ENCODE measurements around the gene UQCRQ.

The UQCRQ gene

DNA sequence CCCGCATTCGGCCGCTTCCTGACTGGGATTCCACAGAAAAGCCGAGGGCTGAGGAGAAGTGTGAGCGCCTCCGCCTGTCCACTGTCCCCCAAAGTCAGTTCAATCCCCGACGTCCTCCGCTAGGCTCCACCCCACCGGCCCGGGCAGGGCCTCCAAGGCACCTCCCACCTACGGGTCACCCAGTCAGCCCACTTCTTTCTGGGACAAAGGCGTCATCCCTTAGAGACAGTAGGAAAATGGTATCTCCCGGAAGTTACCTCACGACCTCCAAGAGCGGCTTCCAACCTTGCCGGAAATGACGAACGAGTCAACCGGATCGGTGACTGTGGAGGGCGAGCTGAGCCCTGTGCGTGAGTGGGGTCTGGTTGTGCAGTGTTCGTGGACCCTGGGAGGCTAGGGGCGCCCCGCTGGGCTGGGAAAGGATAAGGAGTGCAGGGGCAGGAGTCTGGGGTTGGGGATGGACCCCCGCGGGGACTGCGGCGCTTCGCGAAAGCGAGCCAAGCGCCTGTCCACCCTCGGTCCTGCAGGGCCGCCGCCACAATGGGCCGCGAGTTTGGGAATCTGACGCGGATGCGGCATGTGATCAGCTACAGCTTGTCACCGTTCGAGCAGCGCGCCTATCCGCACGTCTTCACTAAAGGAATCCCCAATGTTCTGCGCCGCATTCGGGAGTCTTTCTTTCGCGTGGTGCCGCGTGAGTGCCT, at the start of gene UQCRQ, which contains the start of gene GDF9:
Gene UQCRQ (plus strand): TSS at position 301 of the 704 bp plus-strand sequence. CDS start 240 bp downstream, at position 541.
Gene GDF9 (minus strand): TSS at position 128 of the 704 bp plus-strand sequence. CDS start 1,936 bp downstream, outside the sequence.
- peak; percentile 100 for DNase-seq (ENCODE audit: low read depth)

DNA sequence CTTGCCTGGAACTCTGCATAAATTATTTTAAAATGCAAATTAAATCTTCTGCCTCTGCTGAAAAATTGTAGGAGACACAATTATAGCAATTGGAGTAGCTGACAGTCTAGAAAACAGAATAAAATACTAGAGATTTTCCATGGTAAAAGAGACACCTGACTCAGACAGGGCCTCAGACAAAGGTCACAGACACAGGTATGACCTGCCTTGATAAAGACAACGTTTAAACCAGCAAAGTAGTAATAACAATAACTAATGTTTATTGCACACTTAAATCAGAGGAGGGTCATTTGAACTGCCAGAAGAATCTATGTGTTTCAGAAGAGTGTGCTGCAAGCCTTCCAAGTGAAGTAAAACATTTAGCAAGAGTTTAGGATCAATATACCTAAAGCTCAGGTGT, 49.4 kb upstream of the UQCRQ start:
- DNase-seq (ENCODE audit: low read depth), result no peak

DNA sequence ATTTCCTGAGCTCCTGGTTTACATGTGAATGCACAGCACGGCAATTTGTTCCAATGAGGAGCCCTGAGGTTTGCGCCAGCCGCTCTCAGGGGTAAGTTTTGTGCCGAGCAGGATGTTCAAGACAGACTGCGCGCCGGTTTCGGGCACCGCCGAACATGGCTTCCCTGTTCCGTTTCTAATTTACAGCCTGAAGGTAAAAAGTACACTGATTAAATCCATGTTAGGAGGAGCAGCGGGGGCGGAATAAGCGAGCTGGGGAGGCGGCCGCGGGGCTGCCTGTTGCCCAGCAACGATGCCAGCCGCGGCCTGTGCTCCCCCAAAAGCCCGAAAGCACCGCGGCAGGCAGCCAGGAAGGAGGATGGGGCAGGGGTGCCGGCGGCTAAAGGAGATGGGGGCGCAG, 47.0 kb upstream of the UQCRQ start:
- DNase-seq (ENCODE audit: low read depth), result no peak

DNA sequence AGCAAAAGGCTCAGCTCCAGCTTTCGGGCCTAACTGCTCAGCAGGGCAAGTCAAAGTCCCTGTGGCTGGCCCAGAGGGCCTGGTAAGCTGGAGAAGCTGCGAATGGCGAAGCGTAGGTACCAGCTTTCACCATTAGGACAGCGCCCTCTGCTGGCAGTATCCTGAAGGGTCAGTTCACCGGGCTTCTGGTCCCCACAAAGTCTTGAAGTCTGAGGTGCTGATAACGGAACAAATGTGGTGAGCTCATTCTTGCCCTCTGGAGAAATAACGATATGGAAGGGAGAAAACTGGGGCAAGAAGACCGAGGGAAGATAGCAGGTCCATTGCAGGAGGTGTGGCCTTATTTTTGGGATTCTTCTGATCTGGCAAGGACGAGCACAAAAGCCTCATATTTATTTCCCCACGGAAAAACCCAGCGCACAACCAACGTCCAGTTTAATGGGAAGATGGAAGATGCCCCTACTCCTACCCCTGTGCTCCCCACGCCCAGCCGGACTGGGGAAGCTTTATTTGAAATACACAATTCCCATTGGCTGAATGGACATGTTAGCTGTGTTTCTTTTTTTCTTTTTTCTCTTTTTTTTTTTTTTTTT, 46.2 kb upstream of the UQCRQ start:
- peak; percentile 90 for DNase-seq (ENCODE audit: low read depth)

DNA sequence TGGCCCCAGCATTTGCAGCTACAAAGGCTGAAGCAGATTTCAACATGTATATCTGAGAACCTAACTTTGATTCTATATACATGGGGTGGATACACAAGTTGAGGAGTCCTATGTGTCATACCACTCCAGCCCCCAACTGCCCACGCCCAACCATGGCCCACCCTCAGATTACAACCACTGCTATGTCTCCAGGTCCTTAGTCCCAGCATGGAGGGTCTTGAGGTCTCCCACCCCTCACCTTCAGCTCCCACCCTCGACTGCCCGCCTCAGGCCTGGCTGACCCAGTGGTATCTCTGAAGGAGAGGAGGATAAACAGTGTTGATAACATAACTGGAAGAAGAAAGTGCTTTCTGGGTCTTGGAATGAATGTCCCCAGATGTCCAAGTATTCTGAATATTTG, 45.1 kb upstream of the UQCRQ start:
- no peak for DNase-seq (ENCODE audit: low read depth)

DNA sequence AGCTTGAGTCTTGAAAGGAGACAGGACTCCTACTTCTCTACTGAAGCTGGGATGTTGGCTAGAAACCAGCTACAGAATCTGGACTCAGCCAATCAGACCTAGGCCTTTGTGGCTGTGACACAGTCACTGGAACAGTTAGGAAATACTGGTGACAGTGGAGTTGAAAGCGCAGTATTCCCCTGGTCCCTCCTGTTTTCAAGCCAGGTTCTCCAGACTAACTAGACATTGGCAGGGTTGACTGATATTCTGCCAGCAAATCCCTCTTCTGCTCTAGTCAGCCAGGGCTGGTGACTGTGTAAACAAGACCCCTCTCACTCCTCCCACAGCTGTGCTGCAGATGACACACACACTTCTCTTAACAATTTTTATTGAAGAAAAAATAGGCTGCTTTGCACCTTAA, 44.7 kb upstream of the UQCRQ start:
- peak; percentile 41 for DNase-seq (ENCODE audit: low read depth)

DNA sequence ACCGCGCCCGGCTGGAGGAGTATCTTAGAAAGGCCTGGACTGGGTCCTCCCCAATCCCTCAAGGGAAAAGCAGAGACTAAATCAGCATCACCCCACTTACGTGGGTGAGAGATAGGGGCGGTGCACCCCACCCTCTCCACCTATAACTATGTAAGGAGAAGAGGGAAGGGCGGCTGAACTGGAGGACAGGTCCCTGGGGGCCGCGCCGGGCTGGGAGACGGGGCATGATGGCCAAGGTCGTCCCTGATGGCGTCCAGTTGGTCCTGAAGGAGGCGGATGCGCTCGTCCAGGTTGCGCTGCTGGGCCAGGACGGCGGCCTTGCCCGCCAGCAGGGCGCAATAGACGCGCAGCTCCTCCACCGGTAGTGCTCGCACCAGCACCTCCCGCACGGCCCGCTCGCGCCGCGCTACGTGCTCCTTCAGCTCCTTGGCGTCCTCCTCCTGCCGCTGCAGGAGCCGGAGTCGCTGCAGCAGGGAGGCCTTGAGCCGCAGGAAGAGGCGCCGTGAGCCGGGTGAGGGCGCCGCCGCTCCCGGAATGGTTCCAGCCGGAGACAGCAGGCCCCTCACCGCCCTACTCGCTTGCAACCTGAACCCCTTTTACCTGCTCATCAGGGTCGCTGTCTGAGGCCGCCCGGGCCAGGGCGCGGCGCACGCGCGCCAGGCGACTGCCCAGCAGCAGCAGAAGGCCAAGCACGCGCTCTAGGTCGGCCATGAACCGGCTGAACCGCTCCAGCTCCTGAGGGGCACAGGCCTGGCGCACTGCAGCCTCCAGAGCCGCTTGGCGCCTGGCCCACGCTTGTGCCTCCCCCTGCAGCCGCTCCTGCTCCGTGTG, 43.6 kb upstream of the UQCRQ start:
- no peak for DNase-seq (ENCODE audit: low read depth)

DNA sequence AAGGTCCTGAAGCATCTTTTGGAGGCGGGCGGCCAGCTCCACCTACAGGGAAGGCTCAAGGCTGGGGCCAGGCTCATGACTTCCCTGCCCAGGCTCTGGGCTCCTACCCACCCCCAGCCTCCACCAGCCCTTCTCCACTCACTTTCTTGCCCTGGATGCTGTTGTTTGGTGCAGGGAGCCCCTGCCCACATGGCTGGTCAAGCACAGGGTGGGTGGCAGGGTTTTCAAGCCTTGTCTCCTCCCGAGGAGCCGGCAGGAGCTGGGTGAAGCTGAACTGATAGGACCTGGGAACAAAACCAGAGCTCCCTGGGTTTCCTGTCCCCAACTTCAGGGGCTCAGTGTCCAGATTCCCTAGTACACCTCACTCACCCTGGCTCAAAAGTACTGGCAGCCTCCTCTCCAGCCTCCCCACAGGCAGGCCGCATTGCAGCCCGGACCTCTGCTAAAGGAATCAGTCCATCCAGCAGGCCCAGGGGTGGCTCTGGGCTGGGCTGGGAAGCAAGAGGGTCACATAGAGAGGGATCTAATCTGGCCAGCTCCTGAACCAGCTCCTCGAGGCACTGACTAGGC, 42.9 kb upstream of the UQCRQ start:
- DNase-seq (ENCODE audit: low read depth), result no peak

DNA sequence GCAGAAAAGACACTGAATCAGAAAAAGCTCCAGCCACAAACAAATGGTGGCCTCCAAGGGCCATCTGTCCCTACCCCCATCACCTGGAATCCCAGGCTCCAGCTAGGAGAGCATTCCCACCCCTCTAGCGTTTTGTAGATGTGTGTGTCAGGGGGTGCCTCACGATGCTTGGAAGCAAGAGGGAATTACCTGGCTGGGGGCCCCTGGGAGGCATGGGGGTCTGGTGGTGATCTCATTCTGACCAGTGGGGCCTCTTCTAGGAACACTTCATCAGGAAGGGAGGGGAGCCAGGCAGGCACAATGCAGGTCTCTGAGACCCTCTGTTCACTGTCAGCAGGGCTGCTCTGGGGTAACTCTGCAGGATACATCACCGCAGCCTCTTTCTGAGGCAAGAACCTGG, 42.0 kb upstream of the UQCRQ start:
- no peak for DNase-seq (ENCODE audit: low read depth)

DNA sequence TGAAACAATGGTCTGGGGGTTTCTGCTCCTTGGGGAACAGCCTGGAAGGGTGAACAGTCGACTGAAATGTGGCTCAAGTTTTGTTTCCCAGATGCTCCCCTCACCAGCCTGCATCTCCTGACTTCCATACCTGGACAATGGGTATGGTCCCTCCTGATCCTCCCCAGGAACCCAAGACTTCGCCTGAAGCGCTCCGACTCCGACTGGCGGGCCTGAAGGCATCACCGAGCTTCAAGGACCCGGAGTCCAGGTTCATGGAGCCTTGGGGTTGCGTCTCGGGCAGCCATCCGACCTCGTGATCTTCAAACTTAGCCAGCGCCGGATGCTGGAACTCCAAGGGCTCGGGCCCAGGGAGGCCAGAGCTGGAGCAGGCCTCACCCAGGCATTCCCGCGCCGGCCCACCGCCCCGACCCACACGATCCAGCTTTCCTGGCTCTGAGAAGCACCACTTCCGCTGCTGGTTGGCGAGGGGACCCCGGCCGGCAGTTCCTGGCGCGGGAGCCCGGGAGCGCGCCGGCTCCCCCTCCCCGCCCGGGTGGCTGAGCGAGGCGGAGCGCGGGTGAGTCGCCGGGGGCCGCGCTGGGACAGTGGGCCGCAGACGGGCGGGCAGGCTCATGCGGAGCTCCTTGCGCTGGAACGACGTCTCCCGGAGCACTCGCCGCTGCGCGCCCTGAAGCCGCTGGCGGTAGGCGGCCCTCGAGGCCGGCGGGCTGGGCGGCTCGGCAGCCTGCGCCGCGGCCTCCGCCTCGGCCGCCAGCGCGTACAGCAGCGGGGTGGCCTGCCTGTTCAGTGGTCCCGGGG, 41.2 kb upstream of the UQCRQ start:
- no peak for DNase-seq (ENCODE audit: low read depth)

DNA sequence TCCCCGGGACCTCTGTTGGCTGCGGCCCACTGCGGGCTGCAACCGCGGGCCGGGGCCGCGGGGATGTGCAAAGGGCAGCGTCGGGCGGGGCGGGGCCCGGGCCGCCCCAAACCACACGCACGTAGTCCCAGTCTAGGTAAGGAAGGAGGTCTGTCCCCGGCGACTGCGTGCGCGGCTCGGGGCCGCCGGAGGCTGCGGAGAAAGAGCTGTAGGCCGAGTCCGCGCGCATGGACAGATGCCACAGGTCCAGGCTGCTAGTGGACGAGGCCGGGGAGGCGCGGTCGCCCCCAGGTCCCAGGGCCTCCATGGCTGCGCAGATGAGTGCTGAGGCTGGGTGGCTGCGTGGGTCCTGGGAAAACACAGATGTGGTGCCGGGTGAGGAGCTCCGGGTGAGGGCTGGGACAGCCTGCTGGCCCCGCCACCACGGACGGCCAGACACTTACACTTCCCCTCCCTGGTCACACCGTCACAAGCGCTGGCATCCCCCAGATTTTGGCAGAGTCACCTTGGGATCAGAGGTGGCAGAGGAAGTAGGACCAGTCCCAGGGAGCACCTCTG, 40.5 kb upstream of the UQCRQ start:
- no peak for DNase-seq (ENCODE audit: low read depth)

DNA sequence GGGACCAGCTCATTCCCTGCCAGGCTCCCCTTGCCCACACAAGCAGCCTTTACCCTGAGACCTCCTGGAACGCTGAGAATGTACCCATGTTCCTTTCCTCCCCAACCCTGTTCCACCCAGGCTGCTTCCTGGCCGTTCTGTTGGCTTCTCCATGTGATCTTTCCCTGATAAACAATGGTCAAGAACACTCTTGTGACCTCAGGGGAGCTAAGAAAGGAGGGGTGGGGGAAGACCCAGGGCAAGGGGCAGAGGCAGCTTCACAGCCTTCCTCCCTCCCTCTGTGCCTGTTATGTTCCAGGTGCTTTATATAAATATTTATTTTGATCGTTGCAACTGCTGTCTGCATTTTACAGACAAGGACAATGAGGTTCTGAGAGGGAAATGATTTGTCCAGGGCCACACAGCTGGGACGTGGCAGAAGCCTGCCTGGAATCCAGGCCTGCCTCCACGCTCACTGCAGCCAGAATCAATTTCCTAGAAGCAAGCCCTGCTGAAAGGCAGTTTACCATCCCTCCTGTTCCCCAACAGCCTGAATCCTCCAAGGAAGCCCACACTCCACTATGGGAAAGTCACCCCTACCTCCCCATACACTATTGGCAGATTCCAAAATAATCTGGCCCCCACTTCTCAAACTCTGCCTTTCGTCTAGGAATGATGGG, 39.9 kb upstream of the UQCRQ start:
- no peak for DNase-seq (ENCODE audit: low read depth)

DNA sequence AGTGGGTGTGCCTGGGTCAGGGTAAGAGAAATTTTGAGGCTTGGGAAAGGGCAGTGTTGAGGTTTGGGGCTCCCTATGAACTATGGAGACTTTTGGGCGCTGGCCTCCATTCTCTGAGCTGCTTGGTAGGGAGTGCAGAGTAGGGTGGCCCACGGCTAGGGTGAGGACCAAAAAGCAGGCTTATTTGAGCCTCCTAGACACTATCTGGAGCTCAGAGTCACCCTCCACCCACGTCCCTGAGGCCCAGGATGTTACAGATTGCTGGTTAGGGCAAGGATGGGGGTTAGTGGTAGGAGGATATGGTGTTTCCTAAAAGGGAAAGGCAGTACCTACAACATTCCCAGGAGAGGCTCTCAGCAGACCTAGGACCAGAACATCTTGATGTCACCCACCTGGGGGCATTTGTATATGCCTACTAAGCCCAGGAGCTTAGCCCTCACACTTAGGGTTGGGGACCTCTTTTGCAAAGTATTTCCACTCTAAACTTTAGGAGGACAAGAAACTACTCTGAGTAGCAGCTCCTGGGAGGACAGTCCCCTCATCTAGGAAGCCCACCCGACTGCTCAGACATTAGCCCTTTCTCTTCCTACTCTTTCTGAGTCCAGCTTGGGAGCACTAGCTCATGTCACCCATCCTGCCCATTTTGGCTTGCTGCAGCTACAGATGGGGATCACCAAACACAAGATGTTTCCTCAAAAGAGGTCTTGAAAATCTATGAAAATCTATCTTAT, 38.3 kb upstream of the UQCRQ start:
- no peak for DNase-seq (ENCODE audit: low read depth)

DNA sequence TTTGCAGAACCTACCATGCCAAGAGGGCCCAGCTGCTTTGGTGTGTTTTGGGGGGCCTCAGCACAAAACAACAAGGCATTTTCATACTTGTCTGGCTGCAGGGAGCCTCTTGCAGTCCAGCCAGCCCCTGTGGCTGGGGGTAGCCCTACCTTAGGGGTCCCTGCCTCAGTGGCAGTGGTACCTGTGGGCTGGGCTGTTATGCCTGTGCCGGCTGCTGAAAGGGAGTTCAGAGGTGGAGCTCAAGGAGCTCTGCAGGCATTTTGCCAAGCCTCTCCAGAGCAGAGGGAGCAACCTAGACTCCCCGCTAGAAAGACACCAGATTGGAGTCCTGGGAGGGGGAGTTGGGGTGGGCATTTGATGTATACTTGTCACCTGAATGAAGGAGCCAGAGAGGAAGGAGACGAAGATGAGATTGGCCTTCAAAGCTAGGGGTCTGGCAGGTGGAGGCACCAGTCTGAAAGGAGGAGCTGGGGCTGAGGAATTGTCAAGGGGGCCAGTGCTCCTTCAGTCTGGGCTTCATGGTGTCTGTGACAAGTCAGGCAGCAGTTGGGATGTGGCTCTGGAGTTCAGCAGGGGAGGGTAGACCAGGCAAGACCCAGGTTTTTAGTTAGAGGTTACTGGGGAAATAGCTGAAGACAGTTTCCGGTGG, 37.5 kb upstream of the UQCRQ start:
- DNase-seq (ENCODE audit: low read depth), result no peak

DNA sequence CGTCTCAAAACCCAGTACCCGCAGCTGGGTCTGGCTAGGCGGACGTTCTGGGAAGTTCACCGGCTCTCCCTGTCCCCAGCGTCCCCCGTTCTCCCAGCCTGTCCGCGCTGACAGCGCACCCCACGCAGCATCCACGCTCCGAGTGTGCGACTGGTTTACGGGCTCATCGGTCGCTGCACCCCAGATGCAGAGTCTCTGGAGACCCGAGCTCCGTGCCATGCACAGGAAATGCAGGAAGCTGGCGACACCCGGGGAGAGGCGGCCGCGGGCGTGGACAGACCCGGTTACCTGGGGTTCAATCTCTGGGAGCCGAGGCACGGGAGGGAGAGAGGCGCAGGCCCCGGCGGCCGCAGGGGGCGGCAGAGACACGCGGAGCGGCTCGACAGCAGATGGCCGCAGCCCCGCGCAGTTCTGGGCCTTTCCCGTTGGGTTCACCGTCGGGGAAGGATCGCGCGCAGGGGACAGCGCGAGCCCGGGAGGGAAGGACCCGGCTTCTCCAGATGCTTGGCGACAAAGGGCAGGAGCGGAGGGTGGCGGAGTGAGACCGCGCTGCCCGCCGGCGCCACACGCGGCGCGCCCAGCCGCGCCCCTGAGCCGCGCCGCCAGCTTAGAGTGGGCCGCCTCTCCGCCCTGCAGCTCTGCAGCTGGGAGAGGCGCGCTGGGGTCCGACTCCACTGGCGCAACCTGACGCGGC, 36.6 kb upstream of the UQCRQ start:
- peak; percentile 75 for DNase-seq (ENCODE audit: low read depth)

DNA sequence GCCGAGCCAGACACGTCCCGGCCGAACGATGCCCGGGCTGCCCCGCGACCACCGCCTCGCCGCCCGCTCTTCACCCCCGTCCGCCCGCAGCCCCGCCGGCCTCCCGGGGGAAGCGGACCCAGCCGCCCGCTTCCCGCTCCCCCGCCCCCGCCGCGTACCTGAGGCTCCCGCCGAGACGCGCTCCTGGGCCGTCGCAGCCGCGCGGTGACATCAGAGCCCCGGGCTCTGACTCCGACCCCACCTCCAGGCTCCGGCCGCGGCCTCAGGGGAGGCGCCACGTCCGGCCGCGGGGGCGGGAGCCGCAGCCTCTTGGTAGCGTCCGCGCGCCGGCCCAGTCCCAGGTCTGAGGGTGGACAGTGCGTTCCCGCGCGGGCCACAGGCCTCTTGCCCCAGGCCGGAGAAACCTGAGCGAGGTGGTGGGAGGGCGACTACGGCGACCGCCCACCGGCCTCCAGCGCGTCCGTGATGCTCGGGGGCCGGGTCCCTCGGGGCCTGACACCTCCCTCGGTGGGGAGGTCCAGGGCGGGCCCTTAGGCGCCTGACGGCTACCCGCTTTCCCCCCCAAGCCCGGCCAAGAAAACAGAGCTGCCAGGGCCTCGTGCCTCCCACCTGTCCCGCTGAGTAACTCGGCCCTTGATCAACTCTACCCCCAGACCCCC, 35.9 kb upstream of the UQCRQ start, which contains the start of gene SHROOM1:
Gene SHROOM1 (minus strand): TSS at position 212 of the 659 bp plus-strand sequence. CDS start 4,507 bp downstream, outside the sequence.
- peak; percentile 69 for DNase-seq (ENCODE audit: low read depth)

DNA sequence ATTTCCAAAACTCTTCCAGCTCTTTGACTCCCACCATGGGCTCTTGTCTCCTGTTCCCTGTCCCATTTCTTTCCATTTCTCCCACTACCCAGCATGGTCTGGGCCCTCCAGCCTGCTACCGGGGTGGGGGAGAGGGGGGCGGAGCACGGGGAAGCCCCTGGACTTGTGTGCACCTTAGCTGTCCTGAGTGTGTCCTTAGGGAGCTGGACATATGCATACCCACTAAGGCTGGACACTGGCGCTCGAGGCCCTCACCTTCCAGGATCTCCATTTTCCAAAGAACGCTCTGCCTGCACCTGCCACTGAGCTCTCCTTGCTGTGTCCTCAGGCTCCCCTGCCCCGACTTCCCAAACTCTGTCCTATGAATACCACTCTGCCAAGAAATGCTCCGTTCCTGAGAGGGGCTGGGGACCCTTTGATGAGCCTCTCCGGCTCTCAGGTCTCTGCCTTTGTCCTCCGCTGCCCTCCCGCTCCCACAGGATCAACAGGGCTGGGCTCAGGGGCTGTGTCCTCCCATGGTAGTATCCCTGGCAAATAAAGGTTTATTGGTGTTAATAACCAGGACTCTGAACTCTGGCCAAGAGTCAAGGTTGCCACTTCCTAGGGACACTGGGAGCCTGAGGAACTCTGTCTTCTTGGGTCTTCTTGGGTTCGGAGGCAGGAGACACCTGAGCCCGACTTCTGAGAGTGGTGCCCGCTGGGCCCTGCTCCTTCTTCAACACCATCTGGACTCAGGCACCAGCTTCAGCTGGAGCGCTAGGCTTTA, 35.2 kb upstream of the UQCRQ start:
- no peak for DNase-seq (ENCODE audit: low read depth)

DNA sequence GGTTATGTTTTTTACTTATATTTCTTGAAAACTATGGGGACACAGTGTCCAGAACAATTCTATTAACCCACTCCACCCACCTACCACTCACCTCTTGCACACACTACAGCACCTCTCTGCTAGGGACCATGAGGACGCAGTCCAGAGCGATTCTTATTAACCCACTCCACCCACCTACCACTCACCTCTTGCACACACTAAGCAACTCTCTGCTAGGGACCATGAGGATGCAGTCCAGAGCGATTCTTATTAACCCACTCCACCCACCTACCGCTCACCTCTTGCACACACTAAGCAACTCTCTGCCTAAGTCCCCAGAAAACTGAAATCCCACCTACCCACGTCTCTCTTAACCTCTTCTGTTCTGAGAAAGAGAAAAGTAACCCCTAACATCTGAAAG, 33.8 kb upstream of the UQCRQ start:
- no peak for DNase-seq (ENCODE audit: low read depth)

Measured in EH (cell line).